Upper lobe of right lung (tissue), 1 donor: Measurements from ENCODE around the gene MOV10. TPM values are rescaled to one million over a fixed set of nuclear protein-coding genes. Genes with fewer than 3 reads are reported as not detected.
"Not testable (repeated sequence)": the region's sequence is repeated elsewhere in the genome, so short reads cannot be mapped to it uniquely, and the experiment has no call there.

ENCODE experiments used
- ATAC-seq: fragments of 200-7000 bp; cut with Tn5 transposase; one replicate; pipeline ENCODE4 v1.9.1; 2020; ENCODE audit warnings: mild to moderate bottlenecking, moderate library complexity
- DNase-seq: peaks from one replicate; pipeline ENCODE4 v3.0.0-alpha.2; 2020
- H3K27ac ChIP-seq: fragments of 200-600 bp; one replicate; pipeline ENCODE4 v1.8.0; 2022
- H3K27me3 ChIP-seq: fragments of 200-600 bp; one replicate; pipeline ENCODE4 v1.8.0; 2022; ENCODE audit warnings: mild to moderate bottlenecking
- H3K36me3 ChIP-seq: fragments of 200-600 bp; one replicate; pipeline ENCODE4 v1.8.0; 2022
- H3K4me1 ChIP-seq: fragments of 200-600 bp; one replicate; pipeline ENCODE4 v1.8.0; 2022
- H3K4me3 ChIP-seq: fragments of 200-600 bp; one replicate; pipeline ENCODE4 v1.8.0; 2022; ENCODE audit warnings: mild to moderate bottlenecking
- H3K9me3 ChIP-seq: fragments of 200-600 bp; one replicate; pipeline ENCODE4 v1.8.0; 2022
- CTCF ChIP-seq: fragments of 200-600 bp; IDR thresholded peaks from one replicate; pipeline ENCODE4 v1.8.0; 2022; ENCODE audit warnings: antibody characterized with exemption
- intact Hi-C: fragments of 100-400 bp; cut with DNase I; formaldehyde crosslinking; loops from one replicate; pipeline ENCODE4 v1.11.0; 2022
- total RNA-seq: library from RNA; stranded (reverse); fragmentation: NEBNext Ultra II Directional; extraction: Animal tissue kit (Norgen Biotek cat#: 25700); gene quantifications from one replicate; pipeline ENCODE4 v1.2.1, GENCODE V29; 2021
- donor health status: DM: no; HTN: yes; CAD: no; lungs with severe emphysema.

Gene MOV10
- total RNA-seq, 1 donor from 2014 or later, result 62.8 TPM

GRCh38 chr1:112637254-112638109, 37.0 kb upstream of the MOV10 start:
- no peak for DNase-seq
- ATAC-seq, result no peak
- Histone ChIP-seq H3K4me1 (peaks cover 46% of the 10 kb centered on the region), H3K36me3 (peaks cover 7% of the 10 kb centered on the region), H3K9me3 (no peaks in the 10 kb centered on the region), H3K4me3 (no peak overlapping the region), H3K27me3 (no peaks in the 10 kb centered on the region), H3K27ac (no peak overlapping the region)
- intact Hi-C loops, result no loop called here
- TF ChIP-seq CTCF, result no peak

- peaks cover 45% of the 10 kb centered on the region for H3K4me1 ChIP-seq
- ATAC-seq (no peak), DNase-seq (no peak)
- H3K27ac ChIP-seq, result no peak overlapping the region
- H3K4me3 ChIP-seq, result no peak overlapping the region
- peaks cover 7% of the 10 kb centered on the region for H3K36me3 ChIP-seq
- intact Hi-C loops, result no loop called here
- no peaks in the 10 kb centered on the region for H3K9me3 ChIP-seq
- H3K27me3 ChIP-seq, result no peaks in the 10 kb centered on the region
- TF ChIP-seq CTCF, result no peak
Observed at GRCh38 chr1:112638110-112638428, 36.4 kb upstream of the MOV10 start.

- H3K4me3 ChIP-seq, intact Hi-C loops, H3K27me3 ChIP-seq, ATAC-seq, DNase-seq, H3K27ac ChIP-seq, H3K9me3 ChIP-seq: not testable (repeated sequence)
- Histone ChIP-seq H3K36me3 (peaks cover 13% of the 10 kb centered on the region), H3K4me1 (peaks cover 33% of the 10 kb centered on the region)
Observed at GRCh38 chr1:112640437-112640836, 34.0 kb upstream of the MOV10 start.

DNA sequence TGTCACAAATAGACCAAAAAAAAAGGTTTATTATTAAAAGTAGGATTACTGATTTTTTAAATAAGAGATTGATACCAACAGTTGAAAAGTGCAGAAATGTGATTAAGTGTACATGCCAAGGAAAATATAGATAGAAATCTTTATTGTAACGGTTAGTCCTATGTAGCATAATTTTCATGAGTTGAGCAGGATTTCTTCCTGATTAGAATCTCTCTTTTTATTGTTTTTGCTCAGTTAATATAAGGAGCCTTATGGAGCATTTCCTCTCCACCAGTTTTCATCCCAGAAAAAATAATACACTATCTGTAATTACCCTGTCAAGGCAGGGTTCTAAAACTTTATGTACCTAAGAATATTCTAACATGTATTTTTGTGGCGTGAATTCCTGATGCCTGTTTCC, 31.4 kb upstream of the MOV10 start:
- no peak for TF ChIP-seq CTCF
- H3K4me1 ChIP-seq, result peaks cover 8% of the 10 kb centered on the region
- no peak for ATAC-seq
- H3K27me3 ChIP-seq, result no peaks in the 10 kb centered on the region
- no peak overlapping the region for H3K4me3 ChIP-seq
- H3K36me3 ChIP-seq, result peaks cover 21% of the 10 kb centered on the region
- no peaks in the 10 kb centered on the region for H3K9me3 ChIP-seq
- no peak for DNase-seq
- intact Hi-C loops, result no loop called here
- no peak overlapping the region for H3K27ac ChIP-seq

GRCh38 chr1:112646225-112646624, 28.2 kb upstream of the MOV10 start:
- ATAC-seq (no peak), DNase-seq (no peak)
- no peak for TF ChIP-seq CTCF
- Histone ChIP-seq H3K4me1 (peaks cover 4% of the 10 kb centered on the region), H3K27me3 (no peaks in the 10 kb centered on the region), H3K36me3 (peaks cover 50% of the 10 kb centered on the region), H3K4me3 (no peak overlapping the region), H3K9me3 (no peaks in the 10 kb centered on the region), H3K27ac (no peak overlapping the region)
- intact Hi-C loops, result no loop called here

GRCh38 chr1:112651205-112651604, 23.3 kb upstream of the MOV10 start:
- Histone ChIP-seq H3K4me1 (no peaks in the 10 kb centered on the region), H3K4me3 (no peak overlapping the region), H3K9me3 (no peaks in the 10 kb centered on the region), H3K27me3 (no peaks in the 10 kb centered on the region), H3K36me3 (peaks cover 92% of the 10 kb centered on the region), H3K27ac (no peak overlapping the region)
- ATAC-seq (no peak), DNase-seq (no peak)
- intact Hi-C loops, result no loop called here
- TF ChIP-seq CTCF, result no peak
